PC-3 (cell line): Measurements from ENCODE around the gene HYDIN. TPM values are rescaled to one million over a fixed set of nuclear protein-coding genes. Genes with fewer than 3 reads are reported as not detected.

Source experiments
- ATAC-seq: fragments of 200-7000 bp; cut with Tn5 transposase; 2 replicates; pipeline ENCODE4 v1.9.1; 2020; ENCODE audit warnings: mild to moderate bottlenecking, moderate library complexity
- BruUV-seq: library from RNA; stranded (reverse); fragments of 400-500 nt; replicated peaks from 2 replicates; lab custom pipeline; 2021; lab: Mats Ljungman, UMichigan
- CTCF ChIA-PET: fragments of 300-600 bp; sonication (Branson Sonifier 250); formaldehyde crosslinking; loops from one replicate; lab custom pipeline; 2022; ENCODE audit warnings: antibody characterized with exemption; lab: Charles Lee
- POLR2A ChIA-PET: fragments of 300-600 bp; sonication (Branson Sonifier 250); formaldehyde crosslinking; loops from one replicate; lab custom pipeline; 2022; ENCODE audit warnings: antibody characterized with exemption; ENCODE audit not compliant: unreplicated experiment; lab: Charles Lee
- DNase-seq: peaks from one replicate; pipeline ENCODE4 v3.0.0-alpha.2; 2015
- H2AFZ ChIP-seq: fragments of 300-600 bp; sonication (generic); 2 replicates; pipeline ENCODE4 v1.6.0; 2016; ENCODE audit warnings: antibody characterized with exemption, low read length
- H3F3A ChIP-seq: fragments of 300-600 bp; sonication (generic); one replicate; pipeline ENCODE4 v1.6.0; 2017; ENCODE audit warnings: antibody characterized with exemption, low read length, control low read depth, mild to moderate bottlenecking; ENCODE audit not compliant: unreplicated experiment
- H3K27ac ChIP-seq: fragments of 300-600 bp; sonication (generic); 2 replicates; pipeline ENCODE4 v1.5.1; 2016; ENCODE audit warnings: mild to moderate bottlenecking, low read length
- H3K27me3 ChIP-seq: fragments of 300-600 bp; sonication (generic); 2 replicates; pipeline ENCODE4 v1.6.1; 2016; ENCODE audit warnings: low read length, mixed read lengths
- H3K36me3 ChIP-seq: fragments of 300-600 bp; sonication (generic); 2 replicates; pipeline ENCODE4 v1.6.1; 2016; ENCODE audit warnings: low read depth, mixed run types, low read length, mixed read lengths
- H3K4me1 ChIP-seq: fragments of 300-600 bp; sonication (generic); 2 replicates; pipeline ENCODE4 v1.5.1; 2016; ENCODE audit warnings: low read length; ENCODE audit not compliant: insufficient read depth
- H3K4me2 ChIP-seq: fragments of 300-600 bp; sonication (generic); 2 replicates; pipeline ENCODE4 v1.6.0; 2016; ENCODE audit warnings: low read length
- H3K4me3 ChIP-seq: fragments of 300-600 bp; sonication (generic); 2 replicates; pipeline ENCODE4 v1.5.1; 2016; ENCODE audit warnings: mild to moderate bottlenecking, low read length, mixed read lengths
- H3K79me2 ChIP-seq: fragments of 300-600 bp; sonication (generic); 2 replicates; pipeline ENCODE4 v1.6.1; 2017; ENCODE audit warnings: low read length, mixed read lengths
- H3K9ac ChIP-seq: fragments of 300-600 bp; sonication (generic); 2 replicates; pipeline ENCODE4 v1.6.0; 2016; ENCODE audit warnings: mild to moderate bottlenecking, low read length
- H3K9me2 ChIP-seq: fragments of 300-600 bp; sonication (generic); replicated peaks from 2 replicates; pipeline ENCODE4 v1.6.1; 2016; ENCODE audit warnings: mixed run types, low read length, mixed read lengths
- H3K9me3 ChIP-seq: fragments of 300-600 bp; sonication (generic); 2 replicates; pipeline ENCODE4 v1.6.1; 2016; ENCODE audit warnings: low read length, mixed read lengths
- H4K20me1 ChIP-seq: fragments of 300-600 bp; sonication (generic); 2 replicates; pipeline ENCODE4 v1.6.1; 2016; ENCODE audit warnings: low read length, mixed read lengths
- EZH2 ChIP-seq: fragments of 300-600 bp; sonication (generic); IDR thresholded peaks from one replicate; pipeline ENCODE4 v1.6.1; 2017; ENCODE audit warnings: antibody characterized with exemption, mild to moderate bottlenecking, low read length; ENCODE audit not compliant: unreplicated experiment
- EZH2phosphoT487 ChIP-seq: fragments of 300-600 bp; sonication (generic); IDR thresholded peaks from 2 replicates; pipeline ENCODE4 v1.6.1; 2018; ENCODE audit warnings: mild to moderate bottlenecking, antibody characterized with exemption, low read length, borderline replicate concordance
- intact Hi-C: fragments of 100-400 bp; cut with micrococcal nuclease; formaldehyde crosslinking; loops from 2 replicates; pipeline ENCODE4 v1.9.0; 2023
- total RNA-seq: library from RNA; depleted of rRNA; stranded (reverse); fragments of >200 nt; gene quantifications from 2 replicates; pipeline ENCODE4 v1.2.3, GENCODE V29; 2014
- TF ChIP-seq, protein P1 (sequence below): fragments of 300-600 bp; sonication (generic); conservative IDR thresholded peaks from 2 replicates; pipeline ENCODE4 v1.5.1; 2017; ENCODE audit warnings: antibody characterized with exemption, low read depth, mild to moderate bottlenecking, low read length

The HYDIN gene
- total RNA-seq, 1 experiment from 2014 or later, result 0.69 TPM

DNA sequence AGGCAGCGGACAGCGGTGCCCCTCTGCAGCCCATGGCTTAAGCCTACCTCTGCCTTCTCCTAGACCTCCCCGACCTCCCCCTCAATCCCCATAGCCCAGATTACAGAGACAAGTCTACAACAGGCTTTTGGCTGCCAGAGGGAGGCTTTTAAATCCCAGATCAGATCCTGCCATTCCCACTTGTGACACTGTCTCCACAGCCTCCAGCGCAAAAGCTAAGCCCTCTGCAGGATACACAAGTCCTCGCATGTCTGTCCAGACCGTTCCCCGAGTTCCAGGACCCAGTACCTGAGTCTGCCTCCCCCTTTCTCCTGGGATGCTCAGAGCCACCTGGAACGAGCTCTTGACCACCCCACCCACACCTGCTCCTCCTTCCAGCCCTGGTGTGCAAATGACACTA is 460.8 kb downstream of the HYDIN start:
- peaks cover 8% of the 10 kb centered on the region for H3K36me3 ChIP-seq
- intact Hi-C loops, result loop anchor here (2.0 to 10.0 kb wide), 2 partner anchors 55 to 75 kb away; no protein-coding TSS in a partner anchor
- H3K27ac ChIP-seq, result no peak overlapping the region

DNA sequence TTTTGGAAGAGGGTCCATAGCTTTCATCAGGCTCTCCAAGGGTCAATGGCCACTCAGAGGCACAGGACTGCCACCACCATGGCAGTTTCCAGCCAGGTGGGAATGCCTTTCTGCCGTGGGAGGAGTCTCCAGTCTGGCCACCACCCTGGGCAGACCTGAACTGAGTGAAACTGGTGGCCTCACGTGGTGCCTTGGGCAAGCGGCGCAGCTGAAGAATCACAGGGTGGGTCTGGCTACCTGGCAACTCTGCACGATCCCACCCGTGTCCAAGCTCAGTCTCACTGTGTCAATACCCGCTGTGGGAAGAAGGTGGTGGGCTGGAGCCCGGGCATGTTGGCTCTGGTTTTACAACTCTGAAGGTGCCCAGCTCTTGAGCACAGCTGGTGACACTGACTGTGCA is 461.4 kb downstream of the HYDIN start:
- Histone ChIP-seq H3K36me3 (peaks cover 8% of the 10 kb centered on the region), H3K4me2 (no peak overlapping the region), H3K9me2 (no peaks in the 10 kb centered on the region), H3K79me2 (no peaks in the 10 kb centered on the region), H3K4me3 (no peak overlapping the region), H3F3A (no peaks in the 10 kb centered on the region), H3K9me3 (no peaks in the 10 kb centered on the region), H3K27me3 (no peaks in the 10 kb centered on the region), H3K27ac (no peak overlapping the region), H2AFZ (no peak overlapping the region), H3K4me1 (peaks cover 16% of the 10 kb centered on the region), H4K20me1 (no peaks in the 10 kb centered on the region), H3K9ac (no peak overlapping the region)
- no peak for TF ChIP-seq EZH2
- no peak for TF ChIP-seq EZH2phosphoT487
- TF ChIP-seq, protein P1, sequence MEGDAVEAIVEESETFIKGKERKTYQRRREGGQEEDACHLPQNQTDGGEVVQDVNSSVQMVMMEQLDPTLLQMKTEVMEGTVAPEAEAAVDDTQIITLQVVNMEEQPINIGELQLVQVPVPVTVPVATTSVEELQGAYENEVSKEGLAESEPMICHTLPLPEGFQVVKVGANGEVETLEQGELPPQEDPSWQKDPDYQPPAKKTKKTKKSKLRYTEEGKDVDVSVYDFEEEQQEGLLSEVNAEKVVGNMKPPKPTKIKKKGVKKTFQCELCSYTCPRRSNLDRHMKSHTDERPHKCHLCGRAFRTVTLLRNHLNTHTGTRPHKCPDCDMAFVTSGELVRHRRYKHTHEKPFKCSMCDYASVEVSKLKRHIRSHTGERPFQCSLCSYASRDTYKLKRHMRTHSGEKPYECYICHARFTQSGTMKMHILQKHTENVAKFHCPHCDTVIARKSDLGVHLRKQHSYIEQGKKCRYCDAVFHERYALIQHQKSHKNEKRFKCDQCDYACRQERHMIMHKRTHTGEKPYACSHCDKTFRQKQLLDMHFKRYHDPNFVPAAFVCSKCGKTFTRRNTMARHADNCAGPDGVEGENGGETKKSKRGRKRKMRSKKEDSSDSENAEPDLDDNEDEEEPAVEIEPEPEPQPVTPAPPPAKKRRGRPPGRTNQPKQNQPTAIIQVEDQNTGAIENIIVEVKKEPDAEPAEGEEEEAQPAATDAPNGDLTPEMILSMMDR, result no peak
- DNase-seq (no peak), ATAC-seq (no peak)
- ChIA-PET CTCF (no interaction called here), POLR2A (no interaction called here)
- intact Hi-C loops, result no loop called here
- BruUV-seq, result no TSS peak

More for the DNA sequence above, 460.8 kb downstream of the HYDIN start:
- TF ChIP-seq EZH2phosphoT487 (no peak), EZH2 (no peak)
- TF ChIP-seq, protein P1, result no peak
- no peak overlapping the region for H3K4me3 ChIP-seq
- H4K20me1 ChIP-seq, result no peaks in the 10 kb centered on the region
- ATAC-seq (no peak), DNase-seq (no peak)
- no peak overlapping the region for H3K4me2 ChIP-seq
- BruUV-seq, result no TSS peak
- ChIA-PET POLR2A (no interaction called here), CTCF (no interaction called here)
- no peaks in the 10 kb centered on the region for H3K9me3 ChIP-seq
- no peaks in the 10 kb centered on the region for H3K27me3 ChIP-seq
- no peaks in the 10 kb centered on the region for H3F3A ChIP-seq
- H3K79me2 ChIP-seq, result no peaks in the 10 kb centered on the region
- peaks cover 16% of the 10 kb centered on the region for H3K4me1 ChIP-seq
- H3K9ac ChIP-seq, result no peak overlapping the region
- H3K9me2 ChIP-seq, result no peaks in the 10 kb centered on the region
- no peak overlapping the region for H2AFZ ChIP-seq

DNA sequence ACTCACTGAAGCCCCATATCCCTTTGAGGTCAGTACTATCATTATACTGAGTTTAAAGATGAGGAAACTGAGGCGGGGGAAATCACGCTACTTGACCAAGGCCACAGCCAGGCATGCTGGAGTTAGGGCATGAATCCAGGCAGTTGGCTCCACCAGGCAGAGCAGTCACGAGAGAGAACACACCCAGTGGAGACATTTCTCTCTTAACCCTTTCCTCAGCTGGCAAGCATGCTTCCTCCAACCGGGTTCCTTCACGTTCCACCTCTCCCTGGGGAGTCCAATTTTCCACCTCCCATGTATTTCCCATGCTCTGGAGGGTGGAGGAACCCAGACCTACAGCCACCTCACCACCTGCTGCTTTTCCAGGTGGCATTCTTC is 462.3 kb downstream of the HYDIN start:
- no peaks in the 10 kb centered on the region for H3K9me2 ChIP-seq
- no peaks in the 10 kb centered on the region for H3K9me3 ChIP-seq
- no peak overlapping the region for H3K9ac ChIP-seq
- no peak overlapping the region; the same call in 1 of the 2 replicates for H3K27ac ChIP-seq
- H3K4me3 ChIP-seq, result no peak overlapping the region
- H3K27me3 ChIP-seq, result no peaks in the 10 kb centered on the region
- no peaks in the 10 kb centered on the region for H4K20me1 ChIP-seq
- H3K4me2 ChIP-seq, result peak overlapping the region; percentile 46
- POLR2A ChIA-PET, result no interaction called here
- DNase-seq (no peak), ATAC-seq (no peak)
- peaks cover 6% of the 10 kb centered on the region for H3K36me3 ChIP-seq
- TF ChIP-seq, protein P1, result no peak
- TF ChIP-seq EZH2phosphoT487 (no peak), EZH2 (no peak)
- intact Hi-C loops, result no loop called here
- H3K79me2 ChIP-seq, result no peaks in the 10 kb centered on the region
- no TSS peak for BruUV-seq
- H3F3A ChIP-seq, result no peaks in the 10 kb centered on the region
- H3K4me1 ChIP-seq, result peaks cover 16% of the 10 kb centered on the region
- CTCF ChIA-PET, result no interaction called here
- H2AFZ ChIP-seq, result no peak overlapping the region
